ENCODE results near the gene ARHGAP29.

The ARHGAP29 gene

GRCh38 chr1:94234615-94235014, 2.8 kb downstream of the ARHGAP29 start:
- no peak for DNase-seq (ENCODE audit: low spot score)

- DNase-seq (ENCODE audit: low spot score), result no peak
Observed at GRCh38 chr1:94231746-94232145, 5.6 kb downstream of the ARHGAP29 start.

- DNase-seq (ENCODE audit: low spot score), result no peak
Observed at GRCh38 chr1:94230920-94231319, 6.5 kb downstream of the ARHGAP29 start.

GRCh38 chr1:94228640-94229375, 8.6 kb downstream of the ARHGAP29 start:
- no peak for DNase-seq (ENCODE audit: low spot score)

- DNase-seq (ENCODE audit: low spot score), result no peak
Observed at GRCh38 chr1:94227624-94228023, 9.8 kb downstream of the ARHGAP29 start.

GRCh38 chr1:94225845-94226244, 11.5 kb downstream of the ARHGAP29 start:
- DNase-seq (ENCODE audit: low spot score), result no peak

- no peak for DNase-seq (ENCODE audit: low spot score)
Observed at GRCh38 chr1:94218332-94218731, 19.1 kb downstream of the ARHGAP29 start.

- no peak for DNase-seq (ENCODE audit: low spot score)
Observed at GRCh38 chr1:94215955-94216354, 21.4 kb downstream of the ARHGAP29 start.

GRCh38 chr1:94209982-94210381, 27.4 kb downstream of the ARHGAP29 start:
- no peak for DNase-seq (ENCODE audit: low spot score)

GRCh38 chr1:94209425-94209824, 28.0 kb downstream of the ARHGAP29 start:
- DNase-seq (ENCODE audit: low spot score), result no peak

- no peak for DNase-seq (ENCODE audit: low spot score)
Observed at GRCh38 chr1:94207695-94208094, 29.7 kb downstream of the ARHGAP29 start.

GRCh38 chr1:94205639-94206038, 31.7 kb downstream of the ARHGAP29 start:
- no peak for DNase-seq (ENCODE audit: low spot score)

- DNase-seq (ENCODE audit: low spot score), result no peak
Observed at GRCh38 chr1:94202241-94202640, 35.1 kb downstream of the ARHGAP29 start.

- DNase-seq (ENCODE audit: low spot score), result no peak
Observed at GRCh38 chr1:94199398-94199797, 38.0 kb downstream of the ARHGAP29 start.

- no peak for DNase-seq (ENCODE audit: low spot score)
Observed at GRCh38 chr1:94194079-94194865, 43.1 kb downstream of the ARHGAP29 start.

- DNase-seq (ENCODE audit: low spot score), result no peak
Observed at GRCh38 chr1:94193128-94193527, 44.3 kb downstream of the ARHGAP29 start.

- no peak for DNase-seq (ENCODE audit: low spot score)
Observed at GRCh38 chr1:94191216-94191615, 46.2 kb downstream of the ARHGAP29 start.

- DNase-seq (ENCODE audit: low spot score), result no peak
Observed at GRCh38 chr1:94186946-94187345, 50.4 kb downstream of the ARHGAP29 start.

- DNase-seq (ENCODE audit: low spot score), result no peak
Observed at GRCh38 chr1:94183197-94183815, 54.1 kb downstream of the ARHGAP29 start.

GRCh38 chr1:94182191-94182590, 55.2 kb downstream of the ARHGAP29 start:
- DNase-seq (ENCODE audit: low spot score), result no peak

GRCh38 chr1:94180650-94181049, 56.7 kb downstream of the ARHGAP29 start:
- no peak for DNase-seq (ENCODE audit: low spot score)

GRCh38 chr1:94178901-94179300, 58.5 kb downstream of the ARHGAP29 start:
- no peak for DNase-seq (ENCODE audit: low spot score)

- no peak for DNase-seq (ENCODE audit: low spot score)
Observed at GRCh38 chr1:94169126-94169525, 68.3 kb downstream of the ARHGAP29 start.
